K562 (cell line): ENCODE measurements around the gene CAMK1D. TPM values are rescaled to one million over a fixed set of nuclear protein-coding genes. Genes with fewer than 3 reads are reported as not detected.
A peak's percentile ranks its signal among the peaks of the same experiment; 100 is the strongest.

ENCODE experiments used
- ATAC-seq: fragments of 200-7000 bp; cut with Tn5 transposase; 3 replicates; pipeline ENCODE4 v1.9.1; 2020; ENCODE audit warnings: moderate library complexity
- BruUV-seq: library from RNA; stranded (reverse); fragments of 400-500 nt; replicated peaks from 2 replicates; lab custom pipeline; 2021; lab: Mats Ljungman, UMichigan
- CTCF ChIA-PET: fragments of 300-600 bp; formaldehyde crosslinking; extraction: SDS; loops from one replicate; lab custom pipeline; 2021; ENCODE audit warnings: low intra/inter-chr PET ratio; lab: Yijun Ruan, JAX
- POLR2A ChIA-PET: fragments of 300-600, 350-650 bp; sonication (Branson Sonifier 250); formaldehyde crosslinking; extraction: SDS; loops from one replicate; lab custom pipeline; 2021; ENCODE audit warnings: antibody characterized with exemption, inconsistent platforms; lab: Yijun Ruan, JAX
- DNase-seq, 4 experiments: peaks; one replicate each; pipeline versions ENCODE4 v3.0.0 to v3.0.0-alpha.2; 2011 to 2018; ENCODE audit warnings: low spot score in 3 of 4, mixed read lengths in 3 of 4; ENCODE audit errors: extremely low read depth in 1 of 4
- FAIRE-seq: peaks from 2 replicates; lab custom pipeline; 2011; peaks lifted over from hg19 to GRCh38; lab: Jason Lieb, UNC
- H2AFZ ChIP-seq: 2 replicates; pipeline ENCODE4 v1.6.0; 2011; ENCODE audit warnings: low read depth, low read length, control low read depth, inconsistent platforms
- H3K27ac ChIP-seq: fragments of 200-600 bp; 3 replicates; pipeline ENCODE4 v1.8.0; 2011; ENCODE audit warnings: low read depth, mild to moderate bottlenecking, control low read depth, inconsistent platforms, low read length, moderate library complexity, mixed read lengths; ENCODE audit errors: extremely low read depth
- H3K27me3 ChIP-seq, 2 experiments: fragments of 300-600 bp in 1 of 2; 2 replicates in 1 of 2; 3 replicates in 1 of 2; pipeline versions ENCODE4 v1.6.0 to v1.8.0; 2011; ENCODE audit warnings: inconsistent platforms in 2 of 2, low read length in 2 of 2, mild to moderate bottlenecking in 1 of 2, mixed read lengths in 1 of 2, moderate library complexity in 1 of 2; ENCODE audit not compliant: control insufficient read depth in 2 of 2, insufficient read depth in 2 of 2
- H3K36me3 ChIP-seq: fragments of 300-600 bp; 3 replicates; pipeline ENCODE4 v1.8.0; 2011; ENCODE audit warnings: mild to moderate bottlenecking, low read length, inconsistent platforms; ENCODE audit not compliant: control insufficient read depth, insufficient read depth
- H3K4me1 ChIP-seq, 2 experiments: fragments of 200-600 bp in 1 of 2; replicated peaks in 1 of 2; 2 replicates in 1 of 2; 3 replicates in 1 of 2; pipeline versions ENCODE4 v1.5.1 to v1.8.0; 2011; ENCODE audit warnings: inconsistent platforms in 2 of 2, low read length in 2 of 2, mild to moderate bottlenecking in 1 of 2, mixed read lengths in 1 of 2, moderate library complexity in 1 of 2; ENCODE audit not compliant: control insufficient read depth in 2 of 2, insufficient read depth in 2 of 2
- H3K4me2 ChIP-seq: 2 replicates; pipeline ENCODE4 v1.6.1; 2011; ENCODE audit warnings: low read length, control low read depth, inconsistent platforms, mixed read lengths; ENCODE audit not compliant: insufficient read depth
- H3K4me3 ChIP-seq: fragments of 200-600 bp; sonication (generic), shearing (Covaris generic); 2 replicates; pipeline ENCODE4 v1.5.1; 2016; ENCODE audit warnings: control low read depth, inconsistent platforms
- H3K79me2 ChIP-seq: fragments of 200-600 bp; 3 replicates; pipeline ENCODE4 v1.8.0; 2011; ENCODE audit warnings: low read length, inconsistent platforms; ENCODE audit not compliant: control insufficient read depth, insufficient read depth
- H3K9ac ChIP-seq, 2 experiments: 2 replicates each; pipeline versions ENCODE4 v1.6.0 to v1.6.1; 2011; ENCODE audit warnings: low read depth in 2 of 2, low read length in 2 of 2, control low read depth in 1 of 2, inconsistent platforms in 1 of 2, mild to moderate bottlenecking in 1 of 2, mixed read lengths in 1 of 2; ENCODE audit not compliant: insufficient read depth in 1 of 2
- H3K9me1 ChIP-seq: one replicate; pipeline ENCODE4 v1.6.0; 2011; ENCODE audit warnings: inconsistent platforms, mild to moderate bottlenecking, low read length, moderate library complexity; ENCODE audit not compliant: control insufficient read depth, insufficient read depth
- H3K9me3 ChIP-seq: replicated peaks from 2 replicates; pipeline ENCODE4 v1.5.1; 2011; ENCODE audit warnings: low read depth, low read length, inconsistent platforms; ENCODE audit not compliant: control insufficient read depth, insufficient read depth
- H4K20me1 ChIP-seq: replicated peaks from 2 replicates; pipeline ENCODE4 v1.6.1; 2011; ENCODE audit warnings: low read length, inconsistent platforms, mixed read lengths; ENCODE audit not compliant: control insufficient read depth, insufficient read depth
- ARID1B ChIP-seq: fragments of 450-650 bp; IDR thresholded peaks from 2 replicates; pipeline ENCODE4 v1.6.1; 2016; ENCODE audit warnings: antibody characterized with exemption, mild to moderate bottlenecking, inconsistent platforms
- JUN ChIP-seq, 2 experiments: sonication (generic) in 1 of 2; formaldehyde crosslinking in 1 of 2; IDR thresholded peaks; 2 replicates each; pipeline versions ENCODE4 v1.6.1 to v1.8.0; 2012 to 2022; ENCODE audit warnings: borderline replicate concordance in 2 of 2, mild to moderate bottlenecking in 2 of 2, improper control_type of control experiment in 1 of 2, low read depth in 1 of 2, low read length in 1 of 2, missing genetic modification reagents in 1 of 2
- MTA3 ChIP-seq: fragments of 450-650 bp; formaldehyde crosslinking; IDR thresholded peaks from 2 replicates; pipeline ENCODE4 v1.6.1; 2017; ENCODE audit warnings: mild to moderate bottlenecking, borderline replicate concordance
- MYC ChIP-seq, 2 experiments: fragments of 250-450 bp in 1 of 2; sonication (Bioruptor Pico) in 1 of 2; IDR thresholded peaks; 2 replicates each; pipeline versions ENCODE4 v1.5.1 to v1.6.1; 2012 to 2021; ENCODE audit warnings: low read depth in 2 of 2, borderline replicate concordance in 1 of 2, improper control_type of control experiment in 1 of 2, low read length in 1 of 2, mild to moderate bottlenecking in 1 of 2, moderate library complexity in 1 of 2
- NFRKB ChIP-seq: fragments of 450-650 bp; IDR thresholded peaks from 2 replicates; pipeline ENCODE4 v1.6.1; 2016; ENCODE audit warnings: low read depth
- POLR2G ChIP-seq: fragments of 200-400 bp; formaldehyde crosslinking; IDR thresholded peaks from 2 replicates; pipeline ENCODE4 v1.6.1; 2017; ENCODE audit warnings: low read depth, mild to moderate bottlenecking, antibody characterized with exemption, low read length, moderate library complexity
- WHSC1 ChIP-seq: IDR thresholded peaks from one replicate; pipeline ENCODE4 v1.6.1; 2012; ENCODE audit warnings: low read length, control low read depth, inconsistent platforms
- ZNF24 ChIP-seq: fragments of 450-650 bp; IDR thresholded peaks from 2 replicates; pipeline ENCODE4 v1.6.1; 2016
- WGBS: fragments of 100-300 bp; shearing (Covaris generic); methylation state at CpG from one replicate; pipeline ENCODE4 v1.1.6; 2016; ENCODE audit warnings: low coverage, mixed read lengths; ENCODE audit not compliant: insufficient coverage; ENCODE audit errors: missing lambda C conversion rate; 5-methylcytosine and 5-hydroxymethylcytosine counted together
- in situ Hi-C: fragments of 300-500 bp; cut with MboI; formaldehyde crosslinking; loops from 4 replicates; pipeline ENCODE4 v1.15.0; 2018; ENCODE audit warnings: inconsistent platforms, mixed read lengths
- intact Hi-C: fragments of 100-400 bp; cut with micrococcal nuclease; formaldehyde crosslinking; loops from 2 replicates; pipeline ENCODE4 v1.14.2; 2022
- polyA plus RNA-seq, 8 experiments: library from polyadenylated mRNA; depleted of rRNA in 4 of 8; stranded (reverse) in 5 of 8; unstranded in 3 of 8; fragments of >200 nt; fragmentation: Nextera tagmentation in 2 of 8; fragmentation: Illumina TruSeq in 1 of 8; extraction: Ambion mirVana in 2 of 8; extraction: Trizol in 1 of 8; gene quantifications; 2 replicates each; pipeline versions ENCODE4 v1.2.1 to v1.2.3, GENCODE V29; 2011 to 2014; ENCODE audit warnings: inconsistent platforms in 1 of 8, missing spikeins in 1 of 8
- total RNA-seq, 7 experiments: library from RNA; depleted of rRNA in 6 of 7; stranded (reverse); fragments of >200 nt in 6 of 7; fragmentation: Illumina TruSeq in 2 of 7; extraction: Trizol in 2 of 7; gene quantifications; 2 replicates each; pipeline versions ENCODE4 v1.2.1 to v1.2.3, GENCODE V29; 2011 to 2021; ENCODE audit warnings: low replicate concordance in 1 of 7
- TF ChIP-seq, protein P1 (sequence below): fragments of 250-450 bp; sonication (Bioruptor Pico); IDR thresholded peaks from 2 replicates; pipeline ENCODE4 v1.8.0; 2022; ENCODE audit warnings: inconsistent platforms

Gene CAMK1D
- total and polyA plus RNA-seq, 9 of the 15 experiments (the other 6 are each of a cell fraction or from before 2014, with no cell fraction given): 0.12 to 0.24 (median 0.20) TPM; not detected in 5

DNA sequence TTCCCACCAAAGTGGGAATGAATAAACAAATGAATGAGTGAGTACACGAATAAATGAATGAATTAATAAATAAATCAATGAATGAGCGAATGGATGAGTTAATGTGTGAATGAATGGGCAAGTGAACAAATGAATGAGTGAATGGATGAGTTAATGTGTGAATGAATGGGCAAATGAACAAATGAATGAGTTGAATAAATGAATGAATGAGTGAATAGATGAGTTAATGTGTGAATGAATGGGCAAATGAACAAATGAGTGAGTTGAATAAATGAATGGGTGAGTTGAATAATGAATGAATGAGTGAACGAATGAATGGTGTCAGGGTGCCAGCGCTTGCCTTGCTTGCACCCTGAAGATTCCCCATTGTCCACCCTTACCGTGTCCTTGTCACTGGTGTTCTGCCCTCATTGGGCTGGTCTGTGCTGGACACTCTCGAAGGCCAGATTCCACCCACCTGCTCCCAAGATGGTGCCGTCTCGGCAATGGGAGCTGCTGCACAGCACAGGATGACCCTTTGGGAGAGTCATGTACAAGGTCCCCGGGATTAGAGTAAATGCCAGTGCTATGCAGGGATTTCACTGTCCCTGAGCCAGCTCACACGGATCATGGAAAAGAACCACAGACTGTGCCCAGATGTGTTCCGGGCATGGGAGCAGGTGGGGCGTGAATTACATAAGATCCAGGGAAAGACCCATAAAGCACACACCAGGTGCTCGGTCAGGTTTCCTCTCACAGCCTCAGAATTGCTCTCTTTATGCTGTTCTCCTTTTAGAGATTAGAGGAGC, 83.2 kb downstream of the CAMK1D start:
- peaks cover 17 to 66% of the 10 kb centered on the region in 2 experiments; a peak in 4 of 5 replicates for H3K27me3 ChIP-seq
- 0 out of 2 replicates have a peak, but pooled peaks cover 4% of the 10 kb centered on the region for H4K20me1 ChIP-seq
- CTCF ChIA-PET: no interaction called here
- POLR2A ChIA-PET: interaction anchor here (0.6 kb wide), 1 partner anchor 27 kb away, joined by 4 read pairs; no protein-coding TSS in a partner anchor
- no peak overlapping the region for H3K27ac ChIP-seq
- DNase-seq: no peak
- no peaks in the 10 kb centered on the region for H3K9me3 ChIP-seq
- no peak overlapping the region for H3K4me2 ChIP-seq
- no peak overlapping the region for H2AFZ ChIP-seq
- no peaks in the 10 kb centered on the region for H3K36me3 ChIP-seq
- no peaks in the 10 kb centered on the region for H3K9me1 ChIP-seq
- no peak overlapping the region for H3K4me3 ChIP-seq
- in situ Hi-C loops (no loop called here), intact Hi-C loops (no loop called here)
- no peak for FAIRE-seq
- TF ChIP-seq MTA3 (no peak), ZNF24 (peak; percentile 94)
- no TSS peak for BruUV-seq
- ATAC-seq: no peak
- H3K79me2 ChIP-seq: no peaks in the 10 kb centered on the region
- WGBS: 2% methylated on average over 13 of the region's 13 CpGs
- H3K4me1 ChIP-seq: no peaks in the 10 kb centered on the region
- H3K9ac ChIP-seq: no peak overlapping the region

GRCh38 chr10:12434277-12434676, 84.9 kb downstream of the CAMK1D start:
- POLR2A ChIA-PET: interaction anchor here (1.0 kb wide), 1 partner anchor 21 kb away, joined by 3 read pairs; no protein-coding TSS in a partner anchor
- no TSS peak for BruUV-seq
- H3K9me3 ChIP-seq: no peaks in the 10 kb centered on the region
- no peaks in the 10 kb centered on the region for H3K36me3 ChIP-seq
- no peaks in the 10 kb centered on the region for H3K4me1 ChIP-seq
- CTCF ChIA-PET: no interaction called here
- DNase-seq (no peak), FAIRE-seq (no peak), ATAC-seq (no peak)
- H2AFZ ChIP-seq: no peak overlapping the region
- H3K4me2 ChIP-seq: no peak overlapping the region
- no peak overlapping the region for H3K4me3 ChIP-seq
- H3K9ac ChIP-seq: no peak overlapping the region
- H4K20me1 ChIP-seq: 0 out of 2 replicates have a peak, but pooled peaks cover 4% of the 10 kb centered on the region
- intact Hi-C loops: no loop called here
- in situ Hi-C loops: no loop called here
- WGBS: 2% methylated on average over 6 of the region's 6 CpGs
- H3K9me1 ChIP-seq: no peaks in the 10 kb centered on the region
- H3K79me2 ChIP-seq: no peaks in the 10 kb centered on the region
- H3K27me3 ChIP-seq: peaks cover 17 to 56% of the 10 kb centered on the region in 2 experiments; a peak in 4 of 5 replicates
- no peak overlapping the region for H3K27ac ChIP-seq
- TF ChIP-seq NFRKB: no peak
- TF ChIP-seq, protein P1, sequence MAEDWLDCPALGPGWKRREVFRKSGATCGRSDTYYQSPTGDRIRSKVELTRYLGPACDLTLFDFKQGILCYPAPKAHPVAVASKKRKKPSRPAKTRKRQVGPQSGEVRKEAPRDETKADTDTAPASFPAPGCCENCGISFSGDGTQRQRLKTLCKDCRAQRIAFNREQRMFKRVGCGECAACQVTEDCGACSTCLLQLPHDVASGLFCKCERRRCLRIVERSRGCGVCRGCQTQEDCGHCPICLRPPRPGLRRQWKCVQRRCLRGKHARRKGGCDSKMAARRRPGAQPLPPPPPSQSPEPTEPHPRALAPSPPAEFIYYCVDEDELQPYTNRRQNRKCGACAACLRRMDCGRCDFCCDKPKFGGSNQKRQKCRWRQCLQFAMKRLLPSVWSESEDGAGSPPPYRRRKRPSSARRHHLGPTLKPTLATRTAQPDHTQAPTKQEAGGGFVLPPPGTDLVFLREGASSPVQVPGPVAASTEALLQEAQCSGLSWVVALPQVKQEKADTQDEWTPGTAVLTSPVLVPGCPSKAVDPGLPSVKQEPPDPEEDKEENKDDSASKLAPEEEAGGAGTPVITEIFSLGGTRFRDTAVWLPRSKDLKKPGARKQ (CRISPR knock-in tag): no peak
- TF ChIP-seq WHSC1: no peak
- TF ChIP-seq POLR2G: no peak
- no peak for TF ChIP-seq ARID1B
- no peak for TF ChIP-seq MYC (IDR thresholded peaks at IDR 0.05; ENCODE audit: low read depth, low read length)
- no peak for TF ChIP-seq MYC (CRISPR knock-in tag; IDR thresholded peaks at IDR 0.05; ENCODE audit: borderline replicate concordance, low read depth)
- TF ChIP-seq JUN (IDR thresholded peaks at IDR 0.05; ENCODE audit: borderline replicate concordance, low read depth, low read length): no peak
- no peak for TF ChIP-seq JUN (CRISPR knock-in tag; IDR thresholded peaks at IDR 0.05; ENCODE audit: borderline replicate concordance)
